ENCODE measurements around the gene RNF150.

Gene RNF150

GRCh38 chr4:140903522-140904475 lies 229.5 kb downstream of the RNF150 start:
- no peak for DNase-seq

GRCh38 chr4:140901736-140902336 lies 231.4 kb downstream of the RNF150 start:
- DNase-seq: no peak

DNA sequence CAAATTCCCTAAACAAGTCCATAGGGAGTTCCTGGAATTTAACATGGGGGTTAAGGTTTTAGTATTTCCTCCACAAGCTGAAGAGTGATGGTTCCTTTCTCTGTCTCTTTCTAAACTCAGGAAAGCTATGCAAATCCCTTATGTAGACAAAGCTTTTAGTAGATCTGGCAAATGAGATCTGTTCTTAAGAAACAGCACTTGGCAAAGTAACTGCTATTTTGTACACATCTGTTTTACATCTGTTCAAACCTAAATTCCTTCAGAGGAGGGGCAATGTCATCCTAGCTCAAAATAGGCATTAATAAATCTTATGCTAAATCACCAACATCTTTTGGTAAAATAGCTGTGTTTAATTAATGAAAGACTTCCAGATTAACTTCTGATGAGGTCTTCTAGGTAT lies 239.3 kb downstream of the RNF150 start:
- DNase-seq: no peak

DNA sequence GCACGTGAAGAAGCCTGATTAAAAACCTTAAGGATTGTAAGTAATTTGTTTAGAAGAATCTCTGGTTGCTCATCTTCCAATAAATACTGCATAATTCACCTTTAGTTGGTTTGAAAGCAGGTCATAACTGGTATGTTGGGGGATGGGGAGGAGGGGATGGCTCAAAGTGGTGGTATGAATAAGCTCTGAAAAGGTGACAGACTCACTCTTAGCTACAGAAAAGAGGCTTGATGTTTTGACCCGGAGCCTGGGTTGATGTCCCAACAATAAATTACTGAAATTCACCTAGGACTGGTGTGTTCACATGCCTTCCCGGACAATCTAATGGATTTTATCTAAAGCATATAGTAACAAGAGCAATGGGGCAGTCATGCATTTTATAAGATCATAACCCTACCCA lies 245.2 kb downstream of the RNF150 start:
- no peak for DNase-seq

DNA sequence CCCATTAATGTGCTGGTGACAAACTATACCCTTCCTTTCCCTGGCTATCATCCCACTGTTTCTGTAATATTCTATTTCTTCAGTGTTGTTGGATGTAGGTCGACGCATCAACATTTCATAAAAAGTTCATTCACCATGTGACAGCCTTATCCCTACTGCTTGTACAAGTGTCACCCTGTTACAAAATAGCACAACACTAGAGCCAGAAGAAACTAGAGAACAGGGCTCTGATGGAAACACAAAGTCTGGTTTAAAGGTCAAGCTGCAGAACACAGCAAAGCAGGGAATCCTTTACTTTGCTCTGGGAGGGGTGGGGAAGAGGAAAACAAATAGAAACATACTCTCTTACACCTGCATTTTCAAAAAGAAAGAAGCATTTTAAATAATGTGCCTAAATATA lies 245.8 kb downstream of the RNF150 start:
- no peak for DNase-seq

DNA sequence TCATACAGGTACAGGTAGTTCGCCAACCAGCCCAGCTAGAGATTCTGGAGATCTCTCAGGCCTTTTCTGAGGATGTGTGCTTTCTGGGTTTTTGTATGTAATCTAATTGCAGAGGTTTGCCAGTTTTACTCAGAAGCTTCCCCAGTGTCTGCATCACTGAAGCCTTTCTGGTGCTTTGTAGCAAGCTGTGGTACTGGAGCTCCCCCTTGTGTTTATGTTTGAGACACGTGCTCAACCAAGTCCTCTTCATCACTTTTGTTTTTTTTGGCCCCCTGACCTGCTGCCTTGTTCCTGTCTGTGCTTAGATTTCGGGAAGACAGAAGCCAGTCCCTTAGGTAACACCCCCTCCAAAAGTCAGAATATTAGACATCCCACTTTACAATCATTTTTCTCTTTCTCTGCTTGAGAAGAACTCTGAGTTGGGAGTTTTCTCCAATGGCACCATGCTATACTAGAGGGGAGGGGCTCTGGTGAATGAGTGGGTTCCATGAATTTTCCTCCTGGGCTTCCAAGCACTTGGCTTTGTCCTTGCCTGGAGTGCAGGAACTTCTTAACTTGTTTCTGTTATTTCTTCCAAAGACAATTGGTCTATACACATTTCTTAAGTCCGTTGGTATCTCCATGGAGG lies 248.7 kb downstream of the RNF150 start:
- no peak for DNase-seq

GRCh38 chr4:140877781-140878180 lies 255.5 kb downstream of the RNF150 start:
- no peak for DNase-seq

DNA sequence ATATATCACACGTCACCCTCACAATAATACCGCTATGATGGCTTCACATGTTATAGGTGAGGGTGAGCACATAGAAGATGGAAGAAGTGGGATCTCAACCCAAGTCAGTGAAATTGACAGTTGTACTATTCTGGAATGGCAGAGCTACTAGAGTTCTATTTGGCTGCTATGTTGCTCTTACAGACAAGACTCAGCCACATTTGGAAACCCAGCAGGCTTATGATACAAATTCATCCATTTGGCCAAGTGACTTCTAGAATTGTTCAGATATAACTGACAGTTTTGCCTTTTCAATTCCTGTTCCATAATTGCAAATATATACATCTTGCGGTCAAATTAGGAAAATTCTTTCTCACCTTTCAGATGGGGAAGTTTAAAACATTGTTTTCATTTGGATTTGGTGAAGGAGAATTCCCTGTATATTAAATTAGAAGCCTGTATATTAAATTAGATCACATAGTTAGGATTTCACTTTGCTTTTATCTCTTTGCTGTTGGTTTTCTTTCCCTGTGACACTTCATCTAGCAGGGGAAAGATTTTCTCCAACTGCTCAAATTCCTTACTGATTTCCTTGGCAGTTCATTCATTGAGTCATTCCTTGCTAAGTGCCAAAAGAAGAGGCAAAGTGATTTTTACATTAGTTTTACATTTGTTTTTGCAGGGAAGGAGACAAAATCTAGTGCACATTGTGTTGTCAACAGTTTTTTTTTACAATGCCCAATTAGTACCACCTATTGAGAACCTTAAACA lies 256.5 kb downstream of the RNF150 start:
- DNase-seq: no peak

DNA sequence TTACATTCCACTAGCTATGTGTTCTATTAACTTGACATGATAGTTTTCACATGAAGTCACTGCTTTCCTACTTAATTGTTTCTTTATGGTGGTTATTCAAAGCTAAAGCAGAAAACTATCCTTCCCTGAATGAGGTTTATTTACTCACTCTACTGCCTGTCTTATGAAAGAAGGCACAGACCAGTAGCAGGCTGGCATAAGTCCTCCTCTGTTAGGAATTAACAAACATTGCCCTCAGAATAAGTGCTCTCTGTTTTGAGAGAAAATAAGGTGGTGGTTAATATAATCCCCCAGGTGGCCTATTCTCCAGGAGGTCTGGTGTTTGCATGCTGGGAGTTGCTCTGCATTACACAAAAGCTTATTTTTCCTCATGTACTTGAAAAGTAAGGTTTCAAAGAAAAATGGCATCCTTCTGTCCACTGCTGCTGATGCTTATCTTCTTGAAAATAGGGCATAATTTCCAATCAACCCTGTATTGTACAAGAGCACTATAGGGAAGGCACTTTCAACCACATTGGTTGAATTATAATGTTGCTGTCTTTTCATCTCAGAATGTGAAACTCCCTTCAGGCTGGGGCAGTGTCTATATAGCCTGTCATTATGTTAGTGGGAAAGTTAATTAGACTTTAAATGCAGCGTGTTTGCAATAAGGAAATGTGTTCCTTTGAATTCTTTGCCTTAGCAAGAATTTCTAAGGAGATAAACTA lies 257.4 kb downstream of the RNF150 start:
- no peak for DNase-seq

DNA sequence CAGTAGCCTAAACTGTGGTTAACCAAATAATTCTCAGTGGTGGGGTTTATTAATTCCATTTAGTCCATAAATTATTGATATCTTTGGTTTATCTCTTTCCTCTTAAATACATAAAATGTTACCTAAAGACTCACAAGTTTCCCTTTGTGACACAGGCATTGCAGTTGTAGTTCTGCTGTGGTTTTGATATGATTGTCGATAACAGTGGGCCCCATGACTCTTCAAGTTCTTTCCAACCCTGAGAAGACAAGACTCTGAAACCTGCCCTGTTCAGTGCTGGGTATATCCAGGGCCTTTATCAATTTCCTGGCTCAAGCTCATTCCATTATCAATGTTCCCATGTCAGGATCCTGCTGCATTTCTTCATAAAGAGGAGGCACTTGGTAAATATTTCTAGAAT lies 259.2 kb downstream of the RNF150 start:
- no peak for DNase-seq

DNA sequence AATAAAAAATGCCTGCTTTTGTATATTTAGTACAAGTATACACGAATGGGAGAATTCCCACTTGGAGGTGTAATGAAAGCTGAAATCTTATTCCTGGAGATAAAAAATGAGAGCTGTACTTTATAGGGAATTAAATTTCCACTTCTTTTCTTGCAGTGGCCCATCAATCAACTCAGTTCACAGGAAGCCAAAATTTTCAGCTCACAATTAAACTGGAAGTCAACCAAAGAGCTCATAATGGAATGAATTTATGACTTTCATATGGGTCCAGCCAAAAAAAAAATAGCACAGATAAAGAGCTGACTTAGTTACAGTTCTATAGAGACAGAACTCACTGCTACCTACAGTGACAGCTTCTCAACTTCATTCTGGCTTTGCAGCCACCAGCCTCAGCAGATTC lies 261.9 kb downstream of the RNF150 start:
- DNase-seq: no peak

- no peak for DNase-seq
These were observed 262.8 kb downstream of the RNF150 start for GRCh38 chr4:140870427-140870826.

DNA sequence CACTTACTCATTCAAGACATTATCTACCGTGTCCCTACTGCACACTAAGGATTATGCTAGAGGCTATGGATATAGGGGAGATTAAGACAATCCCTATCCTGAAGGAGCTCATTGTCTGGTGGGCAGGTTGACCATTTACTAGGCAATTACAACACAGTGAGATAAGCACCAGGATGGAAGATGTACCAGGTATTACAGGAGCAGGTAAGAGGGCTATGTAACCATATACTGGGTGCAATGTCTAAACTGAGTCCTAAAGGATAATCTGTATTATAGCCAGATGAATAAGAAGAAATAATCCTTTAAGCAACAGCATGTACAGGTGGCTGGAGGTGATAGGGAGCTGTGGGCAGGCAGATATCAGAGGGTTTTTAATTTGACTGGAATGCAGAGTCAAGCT lies 263.8 kb downstream of the RNF150 start:
- no peak for DNase-seq

DNA sequence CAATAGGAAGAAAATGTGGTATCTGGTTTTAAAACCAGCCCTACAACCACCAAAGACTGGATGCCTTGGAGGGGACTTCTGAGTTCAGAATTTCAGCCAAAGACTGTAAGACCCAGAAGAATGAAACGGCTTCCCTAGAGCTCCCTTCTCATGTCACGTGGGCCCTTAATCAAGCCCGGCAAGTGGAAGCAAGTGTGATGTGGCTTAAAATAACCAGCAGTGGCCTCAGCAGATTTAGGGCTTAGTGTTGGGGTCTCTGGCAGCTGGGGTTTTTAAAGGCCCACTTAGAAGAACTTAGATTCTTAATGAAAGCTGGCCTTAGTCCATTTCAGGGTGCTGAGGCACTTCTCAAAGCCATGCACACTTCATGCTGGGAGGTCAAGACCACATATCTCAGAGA lies 265.9 kb downstream of the RNF150 start:
- DNase-seq: no peak

- no peak for DNase-seq
These were observed 266.7 kb downstream of the RNF150 start for GRCh38 chr4:140866492-140867005.

- DNase-seq: no peak
These were observed 267.7 kb downstream of the RNF150 start for GRCh38 chr4:140865253-140866217.

DNA sequence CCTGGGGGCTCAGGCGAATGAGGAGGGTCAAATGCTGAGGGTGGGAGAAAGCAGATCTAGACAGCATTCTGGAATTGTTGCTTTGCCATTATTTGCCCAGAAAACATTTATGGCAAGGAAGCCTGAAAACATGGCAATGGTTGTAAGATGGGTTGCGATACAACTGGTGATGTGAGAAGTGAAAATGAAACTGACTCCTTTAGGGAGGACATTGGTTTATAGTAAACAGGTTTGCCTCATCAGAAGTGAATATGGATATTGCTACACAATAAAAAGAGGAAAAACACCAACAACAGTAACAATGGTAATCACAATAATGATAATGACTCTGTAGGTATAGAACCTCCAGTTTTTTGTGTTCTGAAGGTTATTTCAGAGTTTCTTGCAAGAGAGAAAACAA lies 270.1 kb downstream of the RNF150 start:
- no peak for DNase-seq

DNA sequence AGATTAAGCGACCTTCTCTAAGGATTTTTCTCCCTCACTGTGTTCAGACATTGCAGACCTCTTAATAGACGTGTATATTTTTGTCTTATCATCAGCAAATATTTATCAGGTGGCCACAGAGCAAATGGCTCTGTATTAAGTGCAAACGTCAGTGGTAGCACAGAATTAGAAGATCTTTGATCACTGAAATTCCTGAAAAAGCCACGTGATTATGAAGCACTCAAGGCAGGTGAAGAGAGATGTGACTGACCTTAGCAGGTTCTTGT lies 271.2 kb downstream of the RNF150 start:
- no peak for DNase-seq

DNA sequence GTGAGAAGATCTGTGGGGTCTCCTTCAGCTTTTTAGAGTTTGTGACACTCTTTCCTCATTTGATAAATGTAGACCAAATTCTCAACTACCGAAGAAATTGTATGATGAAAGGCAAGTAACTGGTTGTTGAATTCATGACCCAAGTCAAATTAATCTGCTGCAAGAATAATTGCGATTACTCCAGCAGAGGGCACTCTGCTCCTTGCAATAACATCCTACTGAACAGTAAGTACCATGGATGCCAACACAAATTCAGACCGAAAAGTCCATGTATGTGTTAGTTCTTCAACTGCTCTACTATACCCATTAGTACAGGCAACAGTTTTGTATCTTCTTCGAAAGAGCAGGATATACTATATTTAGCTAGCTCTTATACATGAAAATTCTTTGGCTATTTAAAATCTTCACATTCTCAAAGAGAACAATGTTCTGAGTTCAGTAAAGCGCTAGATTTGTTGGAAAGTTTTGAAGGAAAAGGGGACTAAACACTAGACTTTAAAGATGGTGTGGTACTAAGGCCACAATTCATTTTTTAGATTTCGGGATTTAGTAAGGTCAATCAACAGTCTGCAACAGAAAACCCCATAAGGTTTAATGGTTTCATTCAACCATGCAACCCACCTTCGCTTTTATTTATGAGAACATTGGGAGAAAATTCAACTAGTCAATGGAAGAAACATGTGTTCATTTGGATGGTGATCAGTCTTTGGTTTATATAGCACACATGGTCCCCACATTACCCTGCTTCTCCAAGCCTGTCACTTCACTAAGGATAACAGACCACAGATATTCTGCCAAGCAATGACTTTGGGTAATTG lies 271.7 kb downstream of the RNF150 start:
- DNase-seq: no peak

GRCh38 chr4:140858897-140859296 lies 274.4 kb downstream of the RNF150 start:
- DNase-seq: no peak

- DNase-seq: no peak
These were observed 276.2 kb downstream of the RNF150 start for GRCh38 chr4:140857111-140857510.
